ENCODE measurements around the gene ATF4.
"Not testable (repeated sequence)": the region's sequence is repeated elsewhere in the genome, so short reads cannot be mapped to it uniquely, and the experiment has no call there.

Gene ATF4

GRCh38 chr22:39514373-39514973 is 5.9 kb upstream of the ATF4 start:
- peak; percentile 59 for DNase-seq

- DNase-seq, result no peak
Observed at GRCh38 chr22:39515266-39516050, 4.9 kb upstream of the ATF4 start.

GRCh38 chr22:39517470-39517869 is 2.9 kb upstream of the ATF4 start:
- DNase-seq, result no peak

GRCh38 chr22:39518144-39518786 is 2.1 kb upstream of the ATF4 start:
- DNase-seq, result no peak

GRCh38 chr22:39518996-39519680 is 1.2 kb upstream of the ATF4 start:
- DNase-seq, result no peak

- no peak for DNase-seq
Observed at GRCh38 chr22:39519681-39520225, 609 bp upstream of the ATF4 start.

- not testable (repeated sequence) for DNase-seq
Observed at GRCh38 chr22:39521106-39521885, 934 bp downstream of the ATF4 start.

- DNase-seq, result not testable (repeated sequence)
Observed at GRCh38 chr22:39522091-39522490, 1.7 kb downstream of the ATF4 start.

GRCh38 chr22:39522567-39523300 is 2.4 kb downstream of the ATF4 start:
- no peak for DNase-seq

GRCh38 chr22:39524089-39524752 is 3.9 kb downstream of the ATF4 start:
- DNase-seq, result no peak

GRCh38 chr22:39524753-39525657 is 4.6 kb downstream of the ATF4 start:
- no peak for DNase-seq

- DNase-seq, result no peak
Observed at GRCh38 chr22:39525658-39525975, 5.3 kb downstream of the ATF4 start.

GRCh38 chr22:39526736-39527171 is 6.4 kb downstream of the ATF4 start:
- peak; percentile 35 for DNase-seq

- DNase-seq, result no peak
Observed at GRCh38 chr22:39527481-39527961, 7.2 kb downstream of the ATF4 start.

GRCh38 chr22:39528080-39528661 is 7.8 kb downstream of the ATF4 start:
- DNase-seq, result no peak

GRCh38 chr22:39528681-39529486 is 8.5 kb downstream of the ATF4 start:
- peak; percentile 47 for DNase-seq

- no peak for DNase-seq
Observed at GRCh38 chr22:39529487-39529851, 9.1 kb downstream of the ATF4 start.

- DNase-seq, result no peak
Observed at GRCh38 chr22:39530116-39530515, 9.8 kb downstream of the ATF4 start.

Data from KG1 (cell line).